ENCODE measurements around the gene NF2. TPM values are rescaled to one million over a fixed set of nuclear protein-coding genes. Genes with fewer than 3 reads are reported as not detected.

The NF2 gene
- total and polyA plus RNA-seq, 2 of the 8 experiments (the other 6 are each of a cell fraction or from before 2014, with no cell fraction given) = 17.6 to 53.6 TPM

DNA sequence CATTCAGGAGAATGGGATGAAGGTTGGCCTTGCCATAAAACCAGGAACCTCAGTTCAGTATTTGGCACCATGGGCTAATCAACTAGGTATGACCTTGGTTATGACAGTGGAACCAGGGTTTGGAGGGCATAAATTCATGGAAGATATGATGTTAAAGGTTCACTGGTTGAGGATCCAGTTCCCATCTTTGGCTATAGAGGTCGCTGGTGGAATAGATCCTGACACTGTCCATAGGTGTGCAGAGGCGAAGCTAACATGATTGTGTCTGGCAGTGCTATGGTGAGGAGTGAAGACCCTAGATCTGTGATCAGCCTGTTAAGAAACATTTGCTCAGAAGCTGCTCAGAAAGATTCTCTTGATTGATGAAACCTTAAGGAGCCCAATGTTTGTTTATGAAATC is 5.7 kb downstream of the NF2 start (continued):
- TF ChIP-seq EZH2 (IDR thresholded peaks at IDR 0.05; ENCODE audit: low read depth, low read length, severe bottlenecking) = no peak
